ENCODE measurements around the gene NMT2. TPM values are rescaled to one million over a fixed set of nuclear protein-coding genes. Genes with fewer than 3 reads are reported as not detected.

The NMT2 gene
- total and polyA plus RNA-seq, 2 experiments from 2014 or later = 11.7 to 16.8 TPM

DNA sequence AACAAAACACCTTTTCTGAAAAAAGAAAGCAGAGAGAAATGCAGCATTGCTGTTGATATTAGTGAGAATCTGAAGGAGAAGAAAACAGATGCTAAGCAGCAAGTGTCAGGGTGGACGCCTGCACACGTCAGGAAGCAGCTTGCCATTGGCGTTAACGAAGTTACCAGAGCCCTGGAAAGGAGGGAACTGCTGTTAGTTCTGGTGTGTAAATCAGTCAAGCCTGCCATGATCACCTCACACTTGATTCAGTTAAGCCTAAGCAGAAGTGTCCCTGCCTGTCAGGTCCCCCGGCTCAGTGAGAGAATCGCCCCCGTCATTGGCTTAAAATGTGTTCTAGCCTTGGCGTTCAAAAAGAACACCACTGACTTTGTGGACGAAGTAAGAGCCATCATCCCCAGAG lies 65.0 kb downstream of the NMT2 start:
- H3K9me3 Mint-ChIP-seq = no peaks in the 10 kb centered on the region
- Histone ChIP-seq H4K20me1 (replicated peaks; ENCODE audit: insufficient read depth) (peaks cover 27% of the 10 kb centered on the region), H3K4me1 (ENCODE audit: insufficient read depth) (peaks cover 3% of the 10 kb centered on the region; the same call in 1 of the 2 replicates), H3F3A (replicated peaks; ENCODE audit: low read depth) (no peaks in the 10 kb centered on the region), H3K4me2 (no peak overlapping the region), H3K27ac (ENCODE audit: low read depth) (no peak overlapping the region), H3K27me3 (ENCODE audit: insufficient read depth) (no peaks in the 10 kb centered on the region), H2AFZ (no peak overlapping the region), H3K79me2 (replicated peaks; ENCODE audit: insufficient read depth) (peaks cover 43% of the 10 kb centered on the region), H3K9me2 (ENCODE audit: insufficient read depth) (no peaks in the 10 kb centered on the region), H3K36me3 (ENCODE audit: insufficient read depth) (peaks cover 29% of the 10 kb centered on the region; the same call in 1 of the 2 replicates), H3K4me3 (no peak overlapping the region)
- no peak for TF ChIP-seq REST (IDR thresholded peaks at IDR 0.05; ENCODE audit: unreplicated experiment)
- TF ChIP-seq ETS1 (IDR thresholded peaks at IDR 0.05) = no peak
- no peak for TF ChIP-seq STAT1 (IDR thresholded peaks at IDR 0.05; ENCODE audit: unreplicated experiment)
- no peak for TF ChIP-seq NANOG (IDR thresholded peaks at IDR 0.05; ENCODE audit: borderline replicate concordance)
- no peak overlapping the region for H3K27ac Mint-ChIP-seq
- no peak for ATAC-seq
- H3K4me1 Mint-ChIP-seq = peaks cover 8% of the 10 kb centered on the region
- no peak overlapping the region for H3K4me3 Mint-ChIP-seq
- H3K36me3 Mint-ChIP-seq (ENCODE audit: low read depth) = peaks cover 49% of the 10 kb centered on the region
- no peak for DNase-seq (ENCODE audit: low spot score)
- H3K27me3 Mint-ChIP-seq (ENCODE audit: insufficient read depth, low read depth, poor library complexity) = no peaks in the 10 kb centered on the region

GRCh38 chr10:15099886-15100285 lies 68.6 kb downstream of the NMT2 start:
- Histone ChIP-seq H3K9me2 (ENCODE audit: insufficient read depth) (no peaks in the 10 kb centered on the region), H3K4me2 (no peak overlapping the region), H3K27me3 (ENCODE audit: insufficient read depth) (no peaks in the 10 kb centered on the region), H3F3A (replicated peaks; ENCODE audit: low read depth) (no peaks in the 10 kb centered on the region; the same call in 1 of the 2 replicates), H4K20me1 (replicated peaks; ENCODE audit: insufficient read depth) (peaks cover 21% of the 10 kb centered on the region), H2AFZ (no peak overlapping the region), H3K4me3 (no peak overlapping the region), H3K79me2 (replicated peaks; ENCODE audit: insufficient read depth) (peaks cover 55% of the 10 kb centered on the region), H3K36me3 (ENCODE audit: insufficient read depth) (peaks cover 24% of the 10 kb centered on the region; the same call in 1 of the 2 replicates), H3K27ac (ENCODE audit: low read depth) (no peak overlapping the region), H3K4me1 (ENCODE audit: insufficient read depth) (peaks cover 3% of the 10 kb centered on the region; the same call in 1 of the 2 replicates)
- Mint-ChIP-seq H3K9me3 (no peaks in the 10 kb centered on the region), H3K4me3 (peak overlapping the region; percentile 8; the same call in 1 of the 3 replicates), H3K27me3 (ENCODE audit: insufficient read depth, low read depth, poor library complexity) (peaks cover 6% of the 10 kb centered on the region), H3K27ac (no peak overlapping the region; the same call in 1 of the 2 replicates), H3K36me3 (ENCODE audit: low read depth) (peaks cover 37% of the 10 kb centered on the region), H3K4me1 (peaks cover 8% of the 10 kb centered on the region)
- ATAC-seq (no peak), DNase-seq (ENCODE audit: low spot score) (no peak)
- no peak for TF ChIP-seq ZNF331 (CRISPR knock-in tag; IDR thresholded peaks at IDR 0.05; ENCODE audit: low read depth)
- TF ChIP-seq NANOG (IDR thresholded peaks at IDR 0.05; ENCODE audit: borderline replicate concordance) = no peak
- no peak for TF ChIP-seq STAT1 (IDR thresholded peaks at IDR 0.05; ENCODE audit: unreplicated experiment)
- no peak for TF ChIP-seq POLR2AphosphoS5 (IDR thresholded peaks at IDR 0.05; ENCODE audit: low read depth)
- no peak for TF ChIP-seq CREB1 (CRISPR knock-in tag; IDR thresholded peaks at IDR 0.05; ENCODE audit: low read depth)
- no peak for TF ChIP-seq ZNF114 (CRISPR knock-in tag; IDR thresholded peaks at IDR 0.05)
- TF ChIP-seq REST (IDR thresholded peaks at IDR 0.05; ENCODE audit: unreplicated experiment) = no peak
- no peak for TF ChIP-seq EZH2phosphoT487 (IDR thresholded peaks at IDR 0.05; ENCODE audit: unreplicated experiment)
- no peak for TF ChIP-seq EZH2 (IDR thresholded peaks at IDR 0.05; ENCODE audit: low read depth, unreplicated experiment)
- TF ChIP-seq ETS1 (IDR thresholded peaks at IDR 0.05) = no peak
